GM12892 (cell line): ENCODE results near the gene KIAA0513.

Source experiments
- POLR2A ChIP-seq: IDR thresholded peaks from 2 replicates; pipeline ENCODE4 v1.6.1; 2011; ENCODE audit warnings: low read depth, low read length, control low read depth
- POLR2AphosphoS5 ChIP-seq: IDR thresholded peaks from 2 replicates; pipeline ENCODE4 v1.6.1; 2011; ENCODE audit warnings: low read depth, low read length, control low read depth
- TAF1 ChIP-seq: IDR thresholded peaks from 2 replicates; pipeline ENCODE4 v1.6.1; 2011; ENCODE audit warnings: low read depth, mild to moderate bottlenecking, control low read depth, low read length, borderline replicate concordance

- TF ChIP-seq POLR2AphosphoS5 (no peak), TAF1 (no peak), POLR2A (no peak)
These were observed 10.0 kb upstream of the KIAA0513 start for GRCh38 chr16:85017633-85018032.
